Smooth muscle cell (in vitro differentiated cells): Measurements from ENCODE around the gene S100A7. TPM values are rescaled to one million over a fixed set of nuclear protein-coding genes. Genes with fewer than 3 reads are reported as not detected.

ENCODE experiments used
- DNase-seq: peaks from one replicate; lab custom pipeline; 2025; ENCODE audit not compliant: unreplicated experiment; lab: John Stamatoyannopoulos, UW
- H2AFZ ChIP-seq: fragments of 200-600 bp; sonication (generic); 2 replicates; pipeline ENCODE4 v1.6.0; 2016; ENCODE audit warnings: antibody characterized with exemption, low read depth, mild to moderate bottlenecking
- H3F3A ChIP-seq: fragments of 200-600 bp; sonication (generic); 2 replicates; pipeline ENCODE4 v1.6.0; 2017; ENCODE audit warnings: antibody characterized with exemption, low read depth
- H3K27ac ChIP-seq: fragments of 200-600 bp; sonication (generic); 2 replicates; pipeline ENCODE4 v1.5.1; 2016; ENCODE audit warnings: low read depth, mild to moderate bottlenecking
- H3K27me3 ChIP-seq: fragments of 200-600 bp; sonication (generic); 2 replicates; pipeline ENCODE4 v1.6.1; 2016; ENCODE audit warnings: low read depth, mild to moderate bottlenecking
- H3K36me3 ChIP-seq: fragments of 200-600 bp; sonication (generic); 2 replicates; pipeline ENCODE4 v1.5.1; 2016; ENCODE audit warnings: low read depth
- H3K4me1 ChIP-seq: fragments of 200-600 bp; sonication (generic); 2 replicates; pipeline ENCODE4 v1.5.1; 2016; ENCODE audit warnings: low read depth
- H3K4me2 ChIP-seq: fragments of 200-600 bp; sonication (generic); 2 replicates; pipeline ENCODE4 v1.6.0; 2016; ENCODE audit warnings: mild to moderate bottlenecking
- H3K4me3 ChIP-seq: fragments of 200-600 bp; sonication (generic); 2 replicates; pipeline ENCODE4 v1.5.1; 2016; ENCODE audit warnings: mild to moderate bottlenecking
- H3K79me2 ChIP-seq: fragments of 200-600 bp; sonication (generic); 2 replicates; pipeline ENCODE4 v1.6.0; 2016; ENCODE audit warnings: low read depth, mild to moderate bottlenecking
- H3K9ac ChIP-seq: fragments of 200-600 bp; sonication (generic); 2 replicates; pipeline ENCODE4 v1.6.0; 2016; ENCODE audit warnings: low read depth
- H3K9me3 ChIP-seq: fragments of 200-600 bp; sonication (generic); replicated peaks from 2 replicates; pipeline ENCODE4 v1.5.1; 2016; ENCODE audit warnings: low read depth
- H4K20me1 ChIP-seq: fragments of 200-600 bp; sonication (generic); 2 replicates; pipeline ENCODE4 v1.6.0; 2016; ENCODE audit warnings: low read depth
- WGBS: methylation state at CpG from one replicate; pipeline ENCODE4 v1.1.7; 2016; ENCODE audit warnings: low lambda C conversion rate; 5-methylcytosine and 5-hydroxymethylcytosine counted together
- polyA plus RNA-seq: library from polyadenylated mRNA; unstranded; fragments of >200 nt; fragmentation: Nextera tagmentation; extraction: Ambion mirVana; gene quantifications from 2 replicates; pipeline ENCODE4 v1.2.1, GENCODE V29; 2016
- total RNA-seq: library from RNA; depleted of rRNA; stranded (reverse); fragments of >200 nt; gene quantifications from 2 replicates; pipeline ENCODE4 v1.2.3, GENCODE V29; 2014
- TF ChIP-seq, protein P1 (sequence below): fragments of 200-600 bp; sonication (generic); IDR thresholded peaks from 2 replicates; pipeline ENCODE4 v1.5.1; 2017; ENCODE audit warnings: borderline replicate concordance, mild to moderate bottlenecking, antibody characterized with exemption; ENCODE audit not compliant: insufficient read depth, poor library complexity, severe bottlenecking

The S100A7 gene
- total and polyA plus RNA-seq, 2 experiments from 2014 or later = not detected

- Histone ChIP-seq H3F3A (no peaks in the 10 kb centered on the region), H3K36me3 (no peaks in the 10 kb centered on the region), H3K9me3 (no peaks in the 10 kb centered on the region), H3K4me1 (no peaks in the 10 kb centered on the region), H3K4me2 (no peak overlapping the region), H3K27me3 (no peaks in the 10 kb centered on the region), H3K4me3 (no peak overlapping the region), H2AFZ (no peak overlapping the region), H4K20me1 (no peaks in the 10 kb centered on the region), H3K79me2 (no peaks in the 10 kb centered on the region), H3K9ac (no peak overlapping the region), H3K27ac (no peak overlapping the region)
- TF ChIP-seq, protein P1, sequence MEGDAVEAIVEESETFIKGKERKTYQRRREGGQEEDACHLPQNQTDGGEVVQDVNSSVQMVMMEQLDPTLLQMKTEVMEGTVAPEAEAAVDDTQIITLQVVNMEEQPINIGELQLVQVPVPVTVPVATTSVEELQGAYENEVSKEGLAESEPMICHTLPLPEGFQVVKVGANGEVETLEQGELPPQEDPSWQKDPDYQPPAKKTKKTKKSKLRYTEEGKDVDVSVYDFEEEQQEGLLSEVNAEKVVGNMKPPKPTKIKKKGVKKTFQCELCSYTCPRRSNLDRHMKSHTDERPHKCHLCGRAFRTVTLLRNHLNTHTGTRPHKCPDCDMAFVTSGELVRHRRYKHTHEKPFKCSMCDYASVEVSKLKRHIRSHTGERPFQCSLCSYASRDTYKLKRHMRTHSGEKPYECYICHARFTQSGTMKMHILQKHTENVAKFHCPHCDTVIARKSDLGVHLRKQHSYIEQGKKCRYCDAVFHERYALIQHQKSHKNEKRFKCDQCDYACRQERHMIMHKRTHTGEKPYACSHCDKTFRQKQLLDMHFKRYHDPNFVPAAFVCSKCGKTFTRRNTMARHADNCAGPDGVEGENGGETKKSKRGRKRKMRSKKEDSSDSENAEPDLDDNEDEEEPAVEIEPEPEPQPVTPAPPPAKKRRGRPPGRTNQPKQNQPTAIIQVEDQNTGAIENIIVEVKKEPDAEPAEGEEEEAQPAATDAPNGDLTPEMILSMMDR = peak; percentile 83
- peak; percentile 38 for DNase-seq
- 37% methylated on average over 6 of the region's 6 CpGs for whole genome bisulfite sequencing
Observed at GRCh38 chr1:153494976-153495535, 34.6 kb upstream of the S100A7 start.

- no peaks in the 10 kb centered on the region for H3K79me2 ChIP-seq
- TF ChIP-seq, protein P1 = no peak
- H3K4me2 ChIP-seq = no peak overlapping the region
- H3K9me3 ChIP-seq = no peaks in the 10 kb centered on the region
- H4K20me1 ChIP-seq = no peaks in the 10 kb centered on the region
- H3K4me3 ChIP-seq = no peak overlapping the region
- WGBS = 73% methylated on average over 6 of the region's 6 CpGs
- DNase-seq = no peak
- no peak overlapping the region for H2AFZ ChIP-seq
- no peaks in the 10 kb centered on the region for H3F3A ChIP-seq
- no peaks in the 10 kb centered on the region for H3K4me1 ChIP-seq
- no peak overlapping the region for H3K9ac ChIP-seq
- H3K27ac ChIP-seq = peak overlapping the region; percentile 26
- no peaks in the 10 kb centered on the region for H3K36me3 ChIP-seq
- H3K27me3 ChIP-seq = no peaks in the 10 kb centered on the region
Observed at GRCh38 chr1:153493343-153493960, 33.0 kb upstream of the S100A7 start.

- H3F3A ChIP-seq = no peaks in the 10 kb centered on the region
- no peak overlapping the region for H3K4me3 ChIP-seq
- no peaks in the 10 kb centered on the region for H3K79me2 ChIP-seq
Observed at GRCh38 chr1:153490272-153491051, 30.0 kb upstream of the S100A7 start.

More at GRCh38 chr1:153490272-153491051, 30.0 kb upstream of the S100A7 start:
- no peaks in the 10 kb centered on the region for H3K27me3 ChIP-seq
- no peaks in the 10 kb centered on the region for H4K20me1 ChIP-seq
- peak overlapping the region; percentile 41 for H3K9ac ChIP-seq
- DNase-seq = no peak
- peak overlapping the region; percentile 90 for H3K27ac ChIP-seq
- peak overlapping the region; percentile 51 for H2AFZ ChIP-seq
- 43% methylated on average over 12 of the region's 12 CpGs for WGBS
- H3K4me2 ChIP-seq = peak overlapping the region; percentile 67
- TF ChIP-seq, protein P1 = no peak
- no peaks in the 10 kb centered on the region for H3K36me3 ChIP-seq
- H3K4me1 ChIP-seq = no peaks in the 10 kb centered on the region
- H3K9me3 ChIP-seq = no peaks in the 10 kb centered on the region
